GM18873 (cell line): ENCODE results near the gene ASZ1.
A peak's percentile ranks its signal among the peaks of the same experiment; 100 is the strongest.
"Not testable (repeated sequence)": the region's sequence is repeated elsewhere in the genome, so short reads cannot be mapped to it uniquely, and the experiment has no call there.

Source experiments
- ATAC-seq: cut with Tn5 transposase; IDR thresholded peaks from one replicate; pipeline ENCODE4 v1.9.1; 2021; ENCODE audit warnings: mild to moderate bottlenecking, moderate library complexity, moderate number of reproducible peaks; ENCODE audit not compliant: unreplicated experiment, low FRiP score

ASZ1 gene, protein sequence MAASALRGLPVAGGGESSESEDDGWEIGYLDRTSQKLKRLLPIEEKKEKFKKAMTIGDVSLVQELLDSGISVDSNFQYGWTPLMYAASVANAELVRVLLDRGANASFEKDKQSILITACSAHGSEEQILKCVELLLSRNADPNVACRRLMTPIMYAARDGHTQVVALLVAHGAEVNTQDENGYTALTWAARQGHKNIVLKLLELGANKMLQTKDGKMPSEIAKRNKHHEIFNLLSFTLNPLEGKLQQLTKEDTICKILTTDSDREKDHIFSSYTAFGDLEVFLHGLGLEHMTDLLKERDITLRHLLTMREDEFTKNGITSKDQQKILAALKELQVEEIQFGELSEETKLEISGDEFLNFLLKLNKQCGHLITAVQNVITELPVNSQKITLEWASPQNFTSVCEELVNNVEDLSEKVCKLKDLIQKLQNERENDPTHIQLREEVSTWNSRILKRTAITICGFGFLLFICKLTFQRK

DNA sequence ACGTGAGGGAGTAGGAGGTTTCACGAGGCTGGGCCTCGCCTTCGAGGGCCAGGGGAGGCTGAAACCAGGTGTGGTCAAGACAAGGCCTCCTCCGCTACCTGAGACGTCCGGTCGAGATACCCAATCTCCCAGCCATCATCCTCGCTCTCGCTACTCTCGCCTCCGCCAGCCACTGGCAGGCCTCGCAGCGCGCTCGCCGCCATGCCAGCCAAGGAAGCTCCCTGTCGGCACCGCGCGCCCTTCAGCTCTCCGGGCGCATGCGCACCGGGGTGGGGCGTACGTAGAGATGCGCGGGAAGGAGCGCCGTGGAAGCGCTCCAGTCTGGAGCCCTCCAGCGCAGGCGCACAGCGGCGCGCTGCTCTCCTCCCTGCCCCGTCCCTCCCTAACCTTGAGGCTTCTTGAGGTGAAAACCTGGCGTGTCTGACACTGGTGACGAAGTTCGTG is at the start of gene ASZ1:
Gene ASZ1 (minus strand): TSS at position 236 of the 444 bp plus-strand sequence. CDS start 33 bp downstream, at position 203.
- no peak for ATAC-seq

DNA sequence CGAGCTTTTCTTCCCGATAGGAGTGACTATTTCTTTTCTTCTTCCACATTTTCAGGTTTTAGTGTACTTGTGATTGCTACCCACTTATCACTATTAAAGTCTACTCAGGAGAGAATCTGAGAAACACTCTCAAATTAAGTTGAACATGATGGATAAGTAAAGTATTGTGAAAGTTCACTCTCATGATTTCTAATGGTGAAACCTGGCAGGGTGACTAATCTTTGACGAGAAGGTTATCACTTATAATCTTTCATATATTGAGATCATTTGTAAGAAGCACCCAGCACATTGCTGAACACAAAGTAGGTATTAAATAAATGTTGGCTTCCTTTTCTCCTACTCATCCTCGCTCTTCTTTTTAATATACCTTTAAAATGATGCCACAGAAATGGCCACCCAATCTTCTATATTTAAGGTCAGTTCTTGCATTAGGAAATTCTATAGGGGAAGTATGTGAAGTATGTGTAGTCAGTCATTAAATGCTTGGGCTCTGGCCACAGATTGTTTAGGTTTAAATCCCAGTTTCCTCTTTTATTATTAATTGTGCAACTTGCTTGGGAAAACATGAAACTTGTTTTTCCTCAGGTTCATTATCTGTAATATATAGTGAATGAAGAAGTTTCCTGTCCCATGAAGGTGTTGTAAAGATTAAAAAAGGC is 49.4 kb upstream of the ASZ1 start:
- ATAC-seq, result no peak

DNA sequence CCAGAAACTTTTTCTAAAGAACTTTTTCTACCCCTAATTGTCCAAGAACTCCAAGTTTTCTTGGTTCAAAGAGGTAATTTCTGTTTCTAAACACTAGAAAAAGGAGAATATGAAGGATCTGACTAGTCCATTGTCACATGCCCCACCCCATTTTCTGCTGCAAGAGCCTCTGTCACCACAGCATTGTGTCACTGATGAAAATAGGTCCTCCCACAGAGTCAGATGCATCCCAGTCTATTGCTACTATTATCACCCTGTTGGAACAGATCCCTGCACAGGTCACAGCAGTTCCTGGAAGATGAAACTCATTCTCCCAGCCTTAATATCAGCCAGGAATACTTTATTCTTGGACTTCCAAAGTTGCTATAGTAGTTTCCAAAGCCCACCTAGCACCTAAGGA is 45.0 kb upstream of the ASZ1 start:
- no peak for ATAC-seq

DNA sequence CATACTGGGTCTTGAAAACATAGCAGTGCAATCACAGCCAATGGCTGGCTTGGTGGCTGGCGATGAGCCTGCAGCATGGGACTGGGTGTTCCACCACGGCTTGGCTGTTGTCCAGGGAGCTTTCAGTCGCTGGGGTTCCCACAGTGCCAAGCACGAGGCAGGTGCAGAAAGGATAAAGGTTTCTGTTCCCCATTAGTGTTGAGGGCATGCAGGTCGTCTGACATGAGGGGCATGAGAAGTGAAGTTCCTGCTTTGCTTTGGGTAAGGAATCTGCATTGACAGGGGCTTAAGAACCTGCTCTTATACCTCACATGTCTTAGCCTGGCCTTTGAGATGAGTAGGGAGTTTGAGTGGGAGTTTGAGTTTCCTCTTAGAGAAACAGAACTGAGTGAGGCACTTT is 43.5 kb upstream of the ASZ1 start:
- ATAC-seq, result no peak

DNA sequence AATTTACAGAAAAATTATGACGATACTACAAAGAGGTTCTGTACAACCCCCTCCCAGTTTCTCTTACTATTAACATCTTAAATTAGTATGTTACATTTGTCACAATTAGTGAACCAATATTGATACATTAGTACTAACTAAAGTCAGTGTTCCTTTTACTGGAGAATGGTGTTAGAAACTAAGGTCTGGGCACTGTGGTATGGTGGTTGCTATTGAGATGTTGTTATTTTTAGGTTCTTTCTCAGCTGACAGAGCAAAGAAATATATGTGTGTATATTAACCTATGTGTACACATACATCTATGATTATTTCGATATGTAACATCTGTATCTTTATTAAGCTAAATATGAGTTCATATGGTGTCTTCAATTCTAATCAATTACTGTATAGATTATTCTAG is 40.9 kb upstream of the ASZ1 start:
- ATAC-seq, result no peak

DNA sequence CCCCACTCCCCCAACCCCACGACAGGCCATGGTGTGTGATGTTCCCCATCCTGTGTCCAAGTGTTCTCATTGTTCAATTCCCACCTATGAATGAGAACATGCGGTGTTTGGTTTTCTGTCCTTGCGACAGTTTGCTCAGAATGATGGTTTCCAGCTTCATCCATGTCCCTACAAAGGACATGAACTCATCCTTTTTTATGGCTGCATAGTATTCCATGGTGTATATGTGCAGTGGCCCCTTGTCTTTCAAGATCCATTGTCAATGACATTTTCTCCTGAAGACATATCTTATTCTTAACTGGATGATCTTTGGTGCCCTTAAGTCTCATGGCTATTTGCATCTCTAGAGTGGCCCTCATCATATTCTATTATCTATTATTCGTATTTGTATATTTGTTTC is 33.5 kb upstream of the ASZ1 start:
- not testable (repeated sequence) for ATAC-seq

DNA sequence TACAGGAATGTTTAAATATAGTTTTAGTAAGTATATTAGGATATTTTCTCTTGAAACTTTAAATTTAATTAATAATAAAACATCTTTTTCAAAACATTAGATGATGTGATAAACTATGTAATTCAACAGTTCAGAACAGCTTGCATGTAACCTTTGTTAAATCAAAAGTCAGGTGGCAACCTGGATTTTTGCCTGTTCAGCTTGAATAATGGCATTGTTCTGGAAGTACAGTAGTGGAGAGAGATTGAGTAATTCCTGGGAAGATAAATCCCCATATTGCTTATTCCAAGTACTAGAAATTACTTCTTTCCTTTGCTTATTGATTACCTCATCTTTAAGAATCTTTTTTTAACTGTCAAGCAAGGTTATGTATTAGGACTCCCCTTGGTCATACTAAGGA is 32.4 kb upstream of the ASZ1 start:
- ATAC-seq, result no peak

DNA sequence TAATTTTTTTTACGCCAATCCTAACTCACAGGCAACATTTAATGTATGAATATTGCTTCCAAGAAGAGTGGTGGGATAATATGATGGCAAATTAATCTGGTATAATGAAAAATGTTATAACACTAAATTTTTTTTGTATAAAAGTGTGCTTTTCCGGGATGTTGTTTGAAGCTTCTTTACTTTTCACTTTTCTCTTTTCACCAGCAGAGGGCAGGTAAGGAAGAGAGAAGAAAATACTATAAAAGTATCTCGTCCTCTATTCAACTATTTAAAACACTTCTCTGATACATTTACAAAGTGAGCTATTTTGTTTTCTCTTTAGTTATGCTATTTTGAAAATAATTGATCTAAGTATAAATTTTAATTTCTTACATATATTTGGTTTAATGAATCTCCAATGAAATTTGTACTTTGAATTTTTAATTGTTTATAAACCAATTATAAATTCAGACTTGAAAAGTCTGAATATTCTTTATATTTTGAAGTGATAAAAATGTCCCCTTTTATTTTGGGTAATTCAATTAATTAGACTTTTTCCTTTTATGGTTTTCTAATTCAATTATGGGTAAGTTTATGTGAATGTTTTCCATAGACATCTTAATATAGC is 31.8 kb upstream of the ASZ1 start:
- ATAC-seq, result no peak

DNA sequence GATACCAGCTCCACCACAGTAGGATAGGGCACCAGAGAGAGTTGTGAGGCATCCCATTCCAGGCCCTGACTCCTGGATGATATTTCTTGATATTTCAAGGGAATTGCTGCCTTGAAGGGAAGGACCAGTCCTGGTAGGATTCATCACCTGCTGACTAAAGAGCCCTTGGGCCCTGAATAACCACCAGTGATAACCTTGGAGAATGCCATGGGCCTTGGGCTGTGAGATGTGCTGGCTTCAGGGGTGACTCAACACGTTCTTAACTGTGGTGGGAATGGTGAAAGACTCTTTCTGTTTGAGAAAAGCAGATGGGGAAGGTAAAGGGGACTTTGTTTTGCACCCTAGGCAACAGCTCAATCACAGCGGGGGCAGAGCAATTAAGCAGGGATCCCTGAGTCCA is 21.4 kb upstream of the ASZ1 start:
- ATAC-seq, result no peak

DNA sequence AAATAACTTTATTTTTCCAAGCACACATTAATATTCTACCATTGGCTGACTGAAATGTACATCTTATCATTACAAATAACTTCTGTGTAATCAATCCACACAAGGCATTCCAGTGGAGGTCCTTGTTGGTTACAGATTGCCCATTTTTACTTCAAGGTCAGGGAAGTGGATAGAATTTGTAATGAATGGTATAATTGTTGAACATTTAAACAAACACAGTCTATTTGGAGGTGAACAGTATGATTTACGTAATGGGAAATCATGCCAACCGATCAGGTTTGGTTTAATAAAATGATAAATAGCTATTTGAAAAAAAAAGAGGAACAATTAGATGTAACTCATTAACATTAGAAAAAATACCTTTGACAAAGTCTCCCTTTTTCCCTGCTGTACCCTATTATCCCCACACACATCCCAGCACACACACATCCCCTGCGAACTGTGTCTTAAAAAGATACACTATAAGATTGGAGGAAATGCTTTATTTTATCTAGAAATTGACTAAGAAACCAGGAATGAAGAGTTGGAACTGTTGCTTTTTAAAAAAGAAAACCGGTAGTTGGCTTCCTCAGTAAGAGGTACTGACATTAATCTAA is 19.0 kb upstream of the ASZ1 start:
- no peak for ATAC-seq

DNA sequence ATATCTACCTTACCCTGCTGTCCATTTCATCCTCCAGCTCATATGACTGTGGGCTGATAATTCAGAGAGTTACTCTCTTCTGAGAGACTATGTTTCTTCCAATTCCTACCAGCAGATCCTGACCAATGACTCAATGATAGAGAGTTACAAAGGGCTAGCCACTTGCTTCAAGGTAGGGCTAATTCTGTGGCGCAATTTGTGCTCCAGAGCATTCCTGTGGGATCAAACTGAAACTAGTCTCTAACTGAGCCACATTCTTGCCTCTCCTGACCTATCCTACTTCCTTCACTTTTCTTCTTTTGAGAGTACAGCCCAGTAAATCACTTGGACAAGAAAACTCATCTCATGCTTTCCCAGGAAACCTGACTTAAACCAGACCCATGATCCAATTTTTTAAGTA is 17.9 kb upstream of the ASZ1 start:
- ATAC-seq, result no peak

DNA sequence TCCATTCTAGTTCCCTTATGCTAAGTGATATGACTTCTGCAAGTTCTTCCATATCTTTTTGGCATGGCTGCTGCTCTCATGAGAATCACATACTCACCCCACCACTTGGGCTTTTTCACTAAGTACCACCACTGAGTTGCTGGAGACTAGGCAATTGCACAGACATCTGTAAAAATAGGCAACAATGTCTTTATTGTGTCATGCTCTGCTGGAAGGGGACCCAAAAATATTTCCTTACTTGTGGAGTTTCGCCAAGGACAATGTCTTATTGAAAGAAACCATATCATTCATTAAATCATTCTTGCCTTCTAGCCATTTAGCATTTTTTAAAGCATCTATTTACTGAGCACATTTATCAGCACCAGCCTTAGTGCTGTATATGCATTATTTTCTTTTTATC is 17.4 kb upstream of the ASZ1 start:
- ATAC-seq, result no peak

DNA sequence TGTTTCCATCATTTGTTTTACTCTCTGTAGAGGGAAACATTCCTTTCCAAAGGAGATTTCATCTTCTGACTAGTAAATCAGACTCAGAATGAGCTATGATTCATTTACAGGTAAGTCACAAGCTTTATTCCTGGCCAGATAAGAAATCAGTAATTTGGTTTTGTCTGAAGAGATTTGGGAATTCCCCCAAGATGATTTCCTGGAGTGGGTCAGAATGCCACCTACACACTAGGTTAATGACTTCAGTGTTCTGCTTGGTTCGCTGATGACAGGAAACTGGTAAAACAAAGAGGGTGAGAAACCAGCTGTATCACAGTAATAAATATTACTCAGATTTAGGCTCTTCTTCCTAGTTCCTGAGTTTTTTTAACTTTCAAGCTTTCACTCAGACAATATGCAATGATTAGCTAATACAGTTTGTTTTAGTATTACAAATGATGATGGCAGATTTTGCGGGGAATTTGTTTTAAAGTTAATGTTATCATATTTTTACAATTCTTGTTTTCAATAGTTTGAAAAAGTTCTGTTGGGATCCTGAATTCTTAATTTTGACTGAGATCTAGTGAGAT is 8.3 kb upstream of the ASZ1 start:
- ATAC-seq, result peak; percentile 98

DNA sequence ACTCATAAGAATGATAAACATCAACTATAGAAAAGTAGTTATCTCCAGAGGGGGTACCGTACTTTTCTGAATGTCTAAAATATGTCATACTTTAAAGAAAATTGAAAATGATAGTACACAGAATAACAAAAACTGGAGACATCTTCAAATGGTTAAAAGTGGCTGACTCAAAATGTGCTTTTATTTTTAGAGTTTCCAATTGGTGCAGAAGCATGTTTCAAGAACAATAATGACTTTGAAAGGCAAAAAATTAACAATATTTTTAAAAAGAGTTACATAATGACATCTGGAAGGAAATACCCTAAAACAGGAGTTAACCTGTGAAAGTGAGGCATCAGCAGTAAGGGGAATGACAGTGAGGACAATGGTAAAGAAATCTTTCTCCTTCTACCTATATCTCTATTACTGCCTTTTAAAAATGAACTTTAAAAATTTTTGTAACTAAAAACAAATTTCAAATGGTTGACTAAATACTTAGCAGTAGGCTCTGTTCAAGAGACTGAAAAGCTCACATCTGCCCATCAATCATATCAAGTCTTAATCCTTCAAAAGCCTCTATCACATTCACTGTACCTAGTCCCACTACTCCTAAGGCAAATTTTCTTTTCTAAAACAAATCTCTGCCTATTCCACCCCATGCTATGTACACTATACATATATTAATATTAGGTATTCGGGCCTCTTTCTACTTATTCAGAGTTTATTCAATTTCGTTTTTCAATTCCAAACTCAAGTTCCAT is 3.0 kb downstream of the ASZ1 start:
- ATAC-seq, result peak; percentile 90

DNA sequence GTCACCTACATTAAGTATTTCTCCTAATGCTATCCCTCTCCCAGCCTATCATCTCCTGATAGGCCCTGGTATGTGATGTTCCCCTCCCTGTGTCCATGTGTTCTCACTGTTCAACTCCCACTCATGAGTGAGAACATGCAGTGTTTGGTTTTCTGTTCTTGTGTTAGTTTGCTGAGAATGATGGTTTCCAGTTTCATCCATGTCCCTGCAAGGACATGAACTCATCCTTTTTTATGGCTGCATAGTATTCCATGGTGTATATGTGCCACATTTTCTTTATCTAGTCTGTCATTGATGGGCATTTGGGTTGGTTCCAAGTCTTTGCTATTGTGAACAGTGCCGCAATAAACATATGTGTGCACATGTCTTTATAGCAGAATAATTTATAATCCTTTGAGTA is 12.7 kb downstream of the ASZ1 start:
- not testable (repeated sequence) for ATAC-seq

DNA sequence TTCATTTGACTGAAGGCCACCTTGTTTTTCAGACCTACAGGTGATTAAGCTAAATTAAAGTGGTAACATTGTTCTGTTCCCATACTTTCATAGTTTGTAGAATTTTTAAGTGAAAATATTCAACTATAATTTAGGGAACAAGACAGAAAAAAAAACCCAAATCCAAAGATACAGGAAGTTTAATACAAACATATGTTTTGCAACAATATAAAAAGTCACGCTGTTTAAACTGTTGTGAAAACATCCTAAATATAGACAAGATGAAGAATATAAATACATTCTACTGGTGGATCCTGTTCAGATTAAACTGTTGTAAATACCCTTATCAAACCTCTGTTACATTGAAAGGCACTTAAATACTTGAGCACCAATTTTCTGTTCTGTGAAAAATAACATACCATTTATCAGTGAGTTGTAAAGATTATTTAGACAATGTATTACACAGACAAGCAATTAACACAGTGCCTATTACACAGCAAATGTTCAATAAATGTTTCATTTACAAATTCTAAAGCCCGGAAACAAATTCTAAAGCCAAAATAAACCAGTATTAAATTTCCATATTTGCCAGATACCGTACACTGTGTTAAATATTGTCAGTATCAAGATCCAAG is 14.2 kb downstream of the ASZ1 start:
- no peak for ATAC-seq

DNA sequence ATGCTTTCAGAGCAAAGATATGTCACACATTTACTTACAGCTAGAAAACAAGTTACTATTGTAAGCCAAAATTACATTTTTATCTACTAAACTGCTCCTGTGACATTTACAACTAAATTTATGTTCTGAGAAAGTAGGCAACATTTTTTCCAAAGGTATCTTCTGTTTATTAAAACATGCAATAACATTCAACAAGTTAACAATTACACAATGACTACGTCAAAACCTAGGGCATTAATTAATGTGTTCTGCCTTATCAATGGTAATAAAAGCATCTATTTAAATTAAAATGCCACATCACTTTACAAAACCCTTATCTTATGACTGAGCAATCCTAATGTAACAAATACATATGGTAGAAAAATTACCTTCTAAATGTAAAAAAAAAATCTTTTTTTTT is 14.9 kb downstream of the ASZ1 start:
- ATAC-seq, result no peak

DNA sequence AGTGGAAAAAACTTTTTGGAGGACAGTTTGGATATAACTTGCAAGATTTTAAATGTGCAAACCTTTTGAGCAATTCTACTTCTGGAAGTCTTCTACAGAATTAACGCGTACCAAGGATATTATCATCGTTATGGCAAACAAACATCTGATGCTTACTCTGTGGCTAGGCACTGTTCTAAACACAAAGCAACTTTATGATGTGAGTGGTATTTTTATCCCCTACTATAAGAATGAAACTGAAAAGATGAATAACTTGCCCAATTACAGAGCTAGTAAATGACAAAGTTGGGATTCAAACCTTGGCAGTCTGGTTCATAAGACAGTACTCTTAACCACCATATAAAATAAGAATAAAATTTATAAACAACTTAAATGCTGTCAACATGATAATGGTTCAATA is 15.8 kb downstream of the ASZ1 start:
- ATAC-seq, result peak; percentile 63

DNA sequence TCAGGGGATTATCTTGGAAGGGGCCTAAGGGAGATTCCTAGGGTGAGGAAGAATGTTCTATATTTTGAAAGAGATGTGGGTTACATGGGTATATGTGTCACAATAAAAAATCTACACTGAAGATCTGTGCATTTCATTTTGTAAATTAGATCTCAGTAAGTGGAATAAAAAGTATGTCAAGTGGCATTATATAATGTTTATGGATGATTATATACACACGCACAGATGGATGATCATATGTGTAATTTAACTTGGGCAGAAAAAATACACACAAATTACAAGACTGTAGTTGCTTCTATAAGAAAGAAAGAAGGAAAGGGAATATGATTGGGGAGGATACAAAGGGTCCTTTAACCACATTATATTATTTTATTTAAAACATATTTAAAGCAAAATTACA is 18.5 kb downstream of the ASZ1 start:
- no peak for ATAC-seq

DNA sequence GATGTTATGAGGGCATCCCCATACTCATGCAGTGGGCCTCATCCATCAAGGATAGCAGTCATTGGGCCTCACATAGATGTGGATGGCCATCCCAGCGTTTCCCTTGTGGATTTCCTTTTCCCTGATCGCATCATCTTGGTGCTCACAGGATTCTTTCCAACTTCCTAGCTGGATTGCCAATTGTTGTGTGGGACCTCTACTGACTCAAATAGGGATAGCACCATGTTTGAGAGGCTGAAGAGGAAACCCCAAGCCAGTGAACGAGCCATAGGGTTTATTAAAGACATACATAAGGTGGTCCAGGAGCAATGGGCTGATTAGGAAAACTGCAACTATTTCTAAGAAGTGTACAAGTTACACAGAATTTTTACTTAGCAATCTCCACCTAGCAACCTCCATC is 21.8 kb downstream of the ASZ1 start:
- no peak for ATAC-seq
